SK-N-DZ (cell line): Measurements from ENCODE around the gene GRB14.

ENCODE experiments used
- DNase-seq: peaks from one replicate; pipeline ENCODE4 v3.0.0-alpha.2; 2015; ENCODE audit warnings: low spot score

GRB14 gene

GRCh38 chr2:164613321-164613982 is 7.8 kb downstream of the GRB14 start:
- DNase-seq, result no peak

DNA sequence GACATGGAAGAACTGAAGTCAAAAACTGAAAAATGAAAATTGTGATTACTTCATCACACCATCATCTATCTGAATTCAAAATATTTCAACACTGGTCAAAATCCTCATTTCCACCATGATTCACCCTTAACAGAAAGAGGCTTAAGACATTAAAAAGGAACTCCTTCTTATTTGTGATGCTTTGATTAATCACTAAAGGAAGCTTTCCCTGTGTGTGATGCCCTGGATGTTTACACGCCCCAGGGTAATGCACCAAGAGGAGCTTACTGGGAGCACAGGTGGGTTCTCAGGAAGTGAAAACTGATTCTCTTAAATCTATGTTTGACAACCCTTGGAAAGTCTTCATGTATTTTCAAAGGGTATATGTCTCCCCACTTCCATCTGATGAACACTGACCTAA is 11.5 kb downstream of the GRB14 start:
- DNase-seq, result no peak

- no peak for DNase-seq
Observed at GRCh38 chr2:164606557-164606956, 14.7 kb downstream of the GRB14 start.

GRCh38 chr2:164605295-164605694 is 16.0 kb downstream of the GRB14 start:
- DNase-seq, result no peak

- no peak for DNase-seq
Observed at GRCh38 chr2:164600763-164601162, 20.5 kb downstream of the GRB14 start.

- peak; percentile 65 for DNase-seq
Observed at GRCh38 chr2:164599954-164600589, 21.2 kb downstream of the GRB14 start.

GRCh38 chr2:164597983-164598382 is 23.3 kb downstream of the GRB14 start:
- no peak for DNase-seq

- DNase-seq, result no peak
Observed at GRCh38 chr2:164595031-164595430, 26.3 kb downstream of the GRB14 start.

DNA sequence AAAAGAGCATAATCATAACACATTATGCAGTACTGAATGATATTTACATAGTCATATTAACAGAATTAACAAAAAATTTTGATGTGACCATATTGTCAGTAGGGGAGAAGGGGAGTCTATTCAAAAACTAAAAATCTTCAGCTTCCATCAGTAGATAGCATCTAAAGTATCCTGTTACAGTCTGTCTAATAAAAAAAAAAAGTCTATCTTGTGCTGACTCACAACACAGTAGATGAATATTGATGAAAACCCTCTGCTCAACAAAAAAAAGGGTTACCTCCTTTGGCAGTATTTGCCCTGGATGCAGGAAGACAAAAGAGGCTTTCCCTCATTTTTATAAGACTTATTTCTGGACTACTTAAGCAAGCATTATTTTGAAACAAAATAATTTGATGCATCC is 27.3 kb downstream of the GRB14 start:
- DNase-seq, result no peak

- DNase-seq, result no peak
Observed at GRCh38 chr2:164593541-164593940, 27.7 kb downstream of the GRB14 start.

DNA sequence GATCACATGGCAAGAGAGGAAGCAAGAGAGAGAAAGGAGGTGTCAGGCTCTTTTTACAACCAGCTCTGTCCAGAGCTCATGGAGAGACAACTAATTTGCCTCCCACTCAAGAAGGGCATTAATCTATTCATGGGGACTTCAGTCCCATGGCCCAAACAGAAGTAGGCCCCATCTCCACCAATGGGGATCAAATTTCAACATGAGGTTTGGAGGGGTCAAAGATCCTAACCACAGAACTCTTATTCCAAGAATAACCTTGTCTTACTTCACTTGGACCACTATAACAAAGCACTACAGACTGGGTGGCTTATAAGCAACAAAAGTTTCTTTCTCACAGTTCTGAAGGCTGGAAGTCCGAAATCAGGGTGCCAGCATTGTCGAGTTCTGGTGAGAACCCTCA is 31.8 kb downstream of the GRB14 start:
- DNase-seq, result no peak

GRCh38 chr2:164581050-164581449 is 40.2 kb downstream of the GRB14 start:
- DNase-seq, result no peak

- no peak for DNase-seq
Observed at GRCh38 chr2:164574931-164575330, 46.4 kb downstream of the GRB14 start.

DNA sequence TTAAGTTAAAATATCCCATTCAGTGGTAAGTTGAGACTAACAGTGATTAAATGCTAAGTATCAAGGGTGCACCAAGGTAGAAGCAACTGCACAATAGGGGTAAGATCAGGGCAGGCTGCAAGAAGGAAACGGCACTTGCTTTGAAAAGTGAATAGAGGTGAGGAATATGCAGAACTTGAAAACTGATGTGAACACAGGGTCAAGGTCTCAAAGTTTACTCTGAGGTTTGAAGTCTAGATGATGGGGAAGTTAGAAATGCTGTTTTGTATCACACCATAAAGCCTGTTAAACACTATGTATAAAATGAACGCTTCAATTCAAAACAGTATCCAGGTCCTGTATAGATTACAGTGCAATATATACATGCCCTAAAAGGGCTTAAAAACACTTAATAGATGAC is 50.8 kb downstream of the GRB14 start:
- DNase-seq, result no peak

DNA sequence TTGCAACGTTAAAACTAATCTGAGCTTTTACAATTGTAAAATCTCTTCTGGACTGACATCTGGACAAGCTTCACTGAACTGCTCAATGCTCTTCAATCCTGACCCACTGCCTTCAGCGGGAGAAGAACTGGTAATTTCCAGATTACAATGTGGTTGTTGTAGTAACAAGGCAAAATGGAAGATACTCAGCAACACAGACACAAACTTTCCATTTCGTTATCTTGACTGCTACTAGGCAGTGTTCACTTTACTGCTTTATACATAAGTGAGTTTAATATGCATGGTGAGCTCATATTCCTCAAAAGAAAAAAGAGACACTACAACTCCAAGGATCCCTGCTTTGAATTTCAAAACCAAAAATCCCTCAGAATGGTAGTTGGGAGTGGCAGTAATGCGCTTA is 51.9 kb downstream of the GRB14 start:
- no peak for DNase-seq

GRCh38 chr2:164568317-164568716 is 53.0 kb downstream of the GRB14 start:
- no peak for DNase-seq

GRCh38 chr2:164567335-164567989 is 53.8 kb downstream of the GRB14 start:
- DNase-seq, result no peak

GRCh38 chr2:164565359-164565758 is 55.9 kb downstream of the GRB14 start:
- DNase-seq, result no peak

DNA sequence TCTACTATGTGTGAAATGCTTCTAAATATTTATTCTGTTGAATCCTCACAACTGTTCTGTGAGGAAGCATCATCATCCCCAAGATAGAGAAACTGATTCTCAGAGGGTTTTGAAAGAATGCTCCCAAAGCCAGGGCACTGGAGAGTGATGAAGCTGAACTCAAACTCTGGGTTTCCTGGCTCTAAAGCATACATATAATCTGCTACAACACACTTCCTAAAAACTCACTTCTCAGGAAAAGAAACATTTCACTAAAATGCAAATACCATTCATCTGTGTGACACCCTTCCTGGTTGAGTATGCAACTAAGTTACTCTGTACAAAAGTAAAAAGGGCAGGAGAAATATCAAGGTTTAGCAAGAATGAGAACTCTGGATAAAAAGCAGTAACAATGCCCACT is 58.6 kb downstream of the GRB14 start:
- DNase-seq, result no peak

GRCh38 chr2:164561991-164562390 is 59.3 kb downstream of the GRB14 start:
- DNase-seq, result no peak

DNA sequence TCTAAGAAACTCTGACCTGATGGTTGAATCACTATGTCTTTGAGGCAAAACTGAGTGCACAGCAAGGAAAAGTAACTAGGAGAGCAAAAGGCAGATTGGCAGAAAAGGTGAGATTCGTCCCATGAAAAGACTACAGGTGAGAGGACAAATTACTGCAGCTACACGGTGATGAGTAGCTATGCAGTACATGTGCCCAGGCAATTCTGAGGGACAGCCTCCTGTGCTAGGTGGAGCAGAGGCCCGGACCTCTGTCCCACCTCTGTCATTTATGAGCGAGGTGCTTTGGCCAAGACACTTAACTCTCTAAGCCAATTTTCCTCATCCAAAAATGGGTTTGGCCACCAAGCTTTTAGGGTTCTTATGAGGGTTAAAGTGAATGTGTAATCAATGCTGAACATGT is 59.9 kb downstream of the GRB14 start:
- no peak for DNase-seq

DNA sequence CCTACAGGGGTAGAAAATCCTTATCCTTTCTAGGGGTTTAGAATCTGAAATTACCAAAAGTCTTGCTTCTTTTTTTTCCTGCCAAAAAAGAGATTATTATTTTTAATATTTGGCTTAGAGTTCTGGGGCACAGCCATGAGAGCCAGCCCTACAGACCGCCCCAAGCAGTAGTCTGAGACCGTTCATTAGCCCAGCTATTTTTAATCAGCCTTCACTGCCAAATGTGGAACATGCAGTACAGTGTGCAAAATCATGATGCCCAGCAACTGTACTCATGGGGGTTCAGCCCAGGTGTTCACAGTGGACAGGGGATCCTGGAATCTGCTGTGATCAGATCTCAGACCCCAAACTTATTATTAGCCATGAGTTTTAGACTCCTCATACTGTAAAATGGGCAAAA is 60.4 kb downstream of the GRB14 start:
- no peak for DNase-seq

- DNase-seq, result peak; percentile 22
Observed at GRCh38 chr2:164560181-164560792, 61.0 kb downstream of the GRB14 start.
